GM19395 (cell line): Measurements from ENCODE around the gene RUNDC1.
A peak's percentile ranks its signal among the peaks of the same experiment; 100 is the strongest.
"Not testable (repeated sequence)": the region's sequence is repeated elsewhere in the genome, so short reads cannot be mapped to it uniquely, and the experiment has no call there.

Experiments used
- ATAC-seq: cut with Tn5 transposase; IDR thresholded peaks from one replicate; pipeline ENCODE4 v1.9.1; 2021; ENCODE audit warnings: mild to moderate bottlenecking, moderate library complexity; ENCODE audit not compliant: unreplicated experiment

The RUNDC1 gene

GRCh38 chr17:42980274-42980765 is at the start of gene RUNDC1:
Gene RUNDC1, plus strand, starts transcription at chr17:42980565. Its CDS starts 12 bp downstream, at chr17:42980577.
- ATAC-seq, result peak; percentile 73

GRCh38 chr17:42937712-42938596 is 42.4 kb upstream of the RUNDC1 start:
- ATAC-seq, result no peak

- ATAC-seq, result no peak
Measured at GRCh38 chr17:42944211-42944610, 36.2 kb upstream of the RUNDC1 start.

GRCh38 chr17:42946812-42947211 is 33.6 kb upstream of the RUNDC1 start:
- ATAC-seq, result no peak

GRCh38 chr17:42950044-42950783 is 30.2 kb upstream of the RUNDC1 start:
- no peak for ATAC-seq

- ATAC-seq, result no peak
Measured at GRCh38 chr17:42953669-42954068, 26.7 kb upstream of the RUNDC1 start.

- ATAC-seq, result peak; percentile 74
Measured at GRCh38 chr17:42964161-42964932, 16.0 kb upstream of the RUNDC1 start, which contains the start of gene AARSD1. Gene AARSD1, minus strand, starts transcription at chr17:42964454. Its CDS starts 14 bp downstream, at chr17:42964440.

- no peak for ATAC-seq
Measured at GRCh38 chr17:42967925-42968324, 12.4 kb upstream of the RUNDC1 start.

- ATAC-seq, result no peak
Measured at GRCh38 chr17:42969001-42969581, 11.3 kb upstream of the RUNDC1 start.

GRCh38 chr17:42971589-42971988 is 8.8 kb upstream of the RUNDC1 start:
- ATAC-seq, result no peak

GRCh38 chr17:42973323-42973722 is 7.0 kb upstream of the RUNDC1 start:
- not testable (repeated sequence) for ATAC-seq

GRCh38 chr17:42975265-42975664 is 5.1 kb upstream of the RUNDC1 start:
- ATAC-seq, result no peak

- not testable (repeated sequence) for ATAC-seq
Measured at GRCh38 chr17:42975701-42976100, 4.7 kb upstream of the RUNDC1 start.

GRCh38 chr17:42979511-42980273 is 673 bp upstream of the RUNDC1 start, which contains the start of gene PTGES3L:
Gene PTGES3L, minus strand, starts transcription at chr17:42980080. Its CDS starts 27 bp downstream, at chr17:42980053.
- peak; percentile 37 for ATAC-seq

- ATAC-seq, result peak; percentile 44
Measured at GRCh38 chr17:42980766-42981397, 517 bp downstream of the RUNDC1 start.

GRCh38 chr17:42982266-42982665 is 1.9 kb downstream of the RUNDC1 start:
- no peak for ATAC-seq

- ATAC-seq, result peak; percentile 52
Measured at GRCh38 chr17:42985225-42985624, 4.9 kb downstream of the RUNDC1 start.

- ATAC-seq, result no peak
Measured at GRCh38 chr17:42989141-42989540, 8.8 kb downstream of the RUNDC1 start.
